GM19238 (cell line): ENCODE measurements around the gene TMEM271.

Source experiments
- DNase-seq: peaks from one replicate; pipeline ENCODE4 v3.0.0; 2011; ENCODE audit warnings: low spot score; ENCODE audit not compliant: insufficient read length

TMEM271 gene

GRCh38 chr4:576245-576821, at the start of gene TMEM271:
TMEM271 (minus strand) TSS chr4:576295; CDS start chr4:576062, 233 bp downstream.
- DNase-seq, result no peak

- DNase-seq, result no peak
Observed at GRCh38 chr4:625631-626161, 49.6 kb upstream of the TMEM271 start.

GRCh38 chr4:624705-625590, 48.9 kb upstream of the TMEM271 start, which contains the start of gene PDE6B:
PDE6B (plus strand) TSS chr4:625573; CDS start chr4:625627, 54 bp downstream.
- DNase-seq, result no peak

GRCh38 chr4:623914-624566, 47.9 kb upstream of the TMEM271 start:
- DNase-seq, result no peak

GRCh38 chr4:622996-623913, 47.2 kb upstream of the TMEM271 start:
- no peak for DNase-seq

GRCh38 chr4:622071-622995, 46.2 kb upstream of the TMEM271 start:
- DNase-seq, result no peak

GRCh38 chr4:621296-622070, 45.4 kb upstream of the TMEM271 start:
- no peak for DNase-seq

- no peak for DNase-seq
Observed at GRCh38 chr4:620851-621261, 44.8 kb upstream of the TMEM271 start.

- no peak for DNase-seq
Observed at GRCh38 chr4:620201-620600, 44.1 kb upstream of the TMEM271 start.

- no peak for DNase-seq
Observed at GRCh38 chr4:617644-618641, 41.8 kb upstream of the TMEM271 start.

- DNase-seq, result no peak
Observed at GRCh38 chr4:616911-617643, 41.0 kb upstream of the TMEM271 start.

GRCh38 chr4:616091-616490, 40.0 kb upstream of the TMEM271 start:
- no peak for DNase-seq

GRCh38 chr4:613126-613525, 37.0 kb upstream of the TMEM271 start:
- no peak for DNase-seq

- DNase-seq, result no peak
Observed at GRCh38 chr4:612749-613125, 36.6 kb upstream of the TMEM271 start.

GRCh38 chr4:612052-612748, 36.1 kb upstream of the TMEM271 start:
- DNase-seq, result no peak

- DNase-seq, result no peak
Observed at GRCh38 chr4:610411-611261, 34.5 kb upstream of the TMEM271 start.
